Right atrium auricular region (tissue), 2 donors: ENCODE measurements around the gene CAMK1D. TPM values are rescaled to one million over a fixed set of nuclear protein-coding genes. Genes with fewer than 3 reads are reported as not detected.
A peak's percentile ranks its signal among the peaks of the same experiment; 100 is the strongest.
"Not testable (repeated sequence)": the region's sequence is repeated elsewhere in the genome, so short reads cannot be mapped to it uniquely, and the experiment has no call there.

Experiments
- DNase-seq: peaks from one replicate; pipeline ENCODE4 v3.0.0-alpha.2; 2019; ENCODE audit warnings: low spot score
- H3K27ac ChIP-seq, 2 donors: fragments of 200-600 bp; sonication (generic); 1 replicate in 1 of 2; 2 replicates in 1 of 2; pipeline ENCODE4 v1.5.1; 2016 to 2019
- H3K27me3 ChIP-seq, 2 donors: fragments of 200-600 bp; sonication (generic); one replicate each; pipeline versions ENCODE4 v1.5.1 to v1.6.0; 2017 to 2019
- H3K36me3 ChIP-seq: fragments of 200-600 bp; sonication (generic); one replicate; pipeline ENCODE4 v1.5.1; 2016
- H3K4me1 ChIP-seq, 2 donors: fragments of 200-600 bp; sonication (generic); one replicate each; pipeline versions ENCODE4 v1.5.1 to v1.6.0; 2017 to 2019
- H3K4me3 ChIP-seq, 2 donors: fragments of 200-600 bp; sonication (generic); 1 replicate in 1 of 2; 2 replicates in 1 of 2; pipeline ENCODE4 v1.5.1; 2017 to 2019; ENCODE audit warnings: mild to moderate bottlenecking in 1 of 2, moderate library complexity in 1 of 2
- H3K9me3 ChIP-seq, 2 donors: fragments of 200-600 bp; sonication (generic); one replicate each; pipeline ENCODE4 v1.5.1; 2019
- CTCF ChIP-seq, 2 donors: fragments of 200-600 bp; sonication (generic); IDR thresholded peaks; one replicate each; pipeline ENCODE4 v1.5.1; 2019; ENCODE audit warnings: antibody characterized with exemption in 2 of 2
- total RNA-seq, 2 donors: library from RNA; depleted of rRNA; stranded (reverse); fragments of >200 nt; gene quantifications; one replicate each; pipeline ENCODE4 v1.1.0, GENCODE V29; 2016

CAMK1D gene
- total RNA-seq, 2 donors from 2014 or later: 24.5 to 27.2 TPM

- H3K27ac ChIP-seq: peak overlapping the region; percentile 90 to 94
- peak overlapping the region; percentile 84 to 92 for H3K4me3 ChIP-seq
- DNase-seq: no peak
Observed at GRCh38 chr10:12350925-12351324, 1.6 kb downstream of the CAMK1D start.

GRCh38 chr10:12351447-12351846 lies 2.1 kb downstream of the CAMK1D start:
- Histone ChIP-seq H3K36me3 (no peaks in the 10 kb centered on the region), H3K27ac (peak overlapping the region in 1 of 2 donors; percentile 90), H3K4me1 (peaks cover 0 to 44% of the 10 kb centered on the region in 2 donors), H3K9me3 (no peaks in the 10 kb centered on the region), H3K4me3 (peak overlapping the region in 1 of 2 donors; percentile 92), H3K27me3 (no peaks in the 10 kb centered on the region)
- DNase-seq: no peak
- no peak for TF ChIP-seq CTCF (IDR thresholded peaks at IDR 0.05)

More at GRCh38 chr10:12350925-12351324, 1.6 kb downstream of the CAMK1D start:
- Histone ChIP-seq H3K36me3 (no peaks in the 10 kb centered on the region), H3K9me3 (no peaks in the 10 kb centered on the region), H3K4me1 (peaks cover 0 to 39% of the 10 kb centered on the region in 2 donors), H3K27me3 (no peaks in the 10 kb centered on the region)
- TF ChIP-seq CTCF (IDR thresholded peaks at IDR 0.05): no peak

GRCh38 chr10:12351889-12352288 lies 2.5 kb downstream of the CAMK1D start:
- no peak for TF ChIP-seq CTCF (IDR thresholded peaks at IDR 0.05)
- no peaks in the 10 kb centered on the region for H3K36me3 ChIP-seq
- DNase-seq: no peak
- peaks cover 0 to 47% of the 10 kb centered on the region in 2 donors for H3K4me1 ChIP-seq
- H3K27ac ChIP-seq: peak overlapping the region in 1 of 2 donors; percentile 90
- H3K27me3 ChIP-seq: no peaks in the 10 kb centered on the region
- H3K9me3 ChIP-seq: no peaks in the 10 kb centered on the region
- no peak overlapping the region for H3K4me3 ChIP-seq

GRCh38 chr10:12353399-12354242 lies 4.3 kb downstream of the CAMK1D start:
- Histone ChIP-seq H3K36me3 (no peaks in the 10 kb centered on the region), H3K9me3 (no peaks in the 10 kb centered on the region), H3K4me1 (peaks cover 0 to 53% of the 10 kb centered on the region in 2 donors), H3K27me3 (no peaks in the 10 kb centered on the region), H3K27ac (peak overlapping the region; percentile 3 to 19), H3K4me3 (no peak overlapping the region)
- no peak for TF ChIP-seq CTCF (IDR thresholded peaks at IDR 0.05)
- DNase-seq: no peak

DNA sequence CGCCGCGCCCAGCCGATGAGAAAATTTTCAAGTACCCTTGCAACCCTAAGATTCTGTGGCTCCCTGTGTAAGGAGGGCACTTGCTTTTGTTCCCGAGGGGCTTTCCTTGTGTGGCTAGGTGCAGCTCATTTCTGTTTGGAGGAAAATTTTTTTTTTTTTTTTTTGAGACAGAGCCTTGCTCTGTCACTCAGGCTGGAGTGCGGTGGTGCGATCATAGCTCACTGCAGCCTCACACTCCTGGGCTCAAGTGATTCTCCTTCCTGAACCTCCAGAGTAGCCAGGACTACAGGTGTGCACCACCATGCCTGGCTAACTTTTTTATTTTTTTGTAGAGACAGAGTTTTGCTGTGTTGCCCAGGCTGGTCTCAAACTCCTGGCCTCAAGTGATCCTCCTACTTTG lies 5.3 kb downstream of the CAMK1D start:
- not testable (repeated sequence) for H3K27ac ChIP-seq, H3K27me3 ChIP-seq, H3K4me3 ChIP-seq, DNase-seq, H3K9me3 ChIP-seq, H3K36me3 ChIP-seq
- peaks cover 0 to 61% of the 10 kb centered on the region in 2 donors for H3K4me1 ChIP-seq

DNA sequence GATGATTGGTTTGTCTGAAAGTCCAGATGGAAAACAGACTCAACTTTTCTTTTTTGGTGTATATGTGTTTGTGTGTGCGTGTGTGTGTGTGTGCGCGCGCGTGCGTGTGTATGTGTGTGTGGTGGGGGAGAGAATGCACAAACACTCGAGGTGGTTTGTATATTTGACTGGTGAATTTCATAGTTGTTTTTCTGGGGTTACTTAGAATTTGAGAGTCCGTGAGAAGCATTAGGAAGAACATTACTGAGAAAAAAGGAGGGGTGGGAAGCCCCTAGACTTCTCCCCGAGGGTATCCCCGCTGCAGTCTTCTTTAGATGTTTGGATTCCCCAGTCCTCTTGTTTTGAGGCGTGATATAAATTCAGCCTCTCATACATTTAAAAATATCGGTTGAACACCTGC lies 6.0 kb downstream of the CAMK1D start:
- no peaks in the 10 kb centered on the region for H3K9me3 ChIP-seq
- no peaks in the 10 kb centered on the region for H3K36me3 ChIP-seq
- TF ChIP-seq CTCF (IDR thresholded peaks at IDR 0.05): no peak
- peaks cover 0 to 67% of the 10 kb centered on the region in 2 donors for H3K4me1 ChIP-seq
- no peak overlapping the region for H3K4me3 ChIP-seq
- H3K27ac ChIP-seq: peak overlapping the region in 1 of 2 donors; percentile 14
- DNase-seq: no peak
- no peaks in the 10 kb centered on the region for H3K27me3 ChIP-seq
